Activated effector memory CD4-positive, alpha-beta T cell treated with Interleukin-2 at 50 U/mL for 16 hours (primary cell): ENCODE results near the gene PCDH7.

Source experiments
- DNase-seq: peaks from one replicate; pipeline ENCODE4 v3.0.0-alpha.2; 2020

PCDH7 gene

GRCh38 chr4:30726090-30726675 lies 6.0 kb downstream of the PCDH7 start:
- no peak for DNase-seq

- no peak for DNase-seq
These were observed 7.2 kb downstream of the PCDH7 start for GRCh38 chr4:30727409-30727808.

- DNase-seq: no peak
These were observed 8.1 kb downstream of the PCDH7 start for GRCh38 chr4:30728311-30728710.

GRCh38 chr4:30743897-30744296 lies 23.7 kb downstream of the PCDH7 start:
- no peak for DNase-seq

GRCh38 chr4:30744386-30744785 lies 24.2 kb downstream of the PCDH7 start:
- DNase-seq: no peak

GRCh38 chr4:30744957-30745640 lies 24.9 kb downstream of the PCDH7 start:
- DNase-seq: no peak

- no peak for DNase-seq
These were observed 26.6 kb downstream of the PCDH7 start for GRCh38 chr4:30746735-30747134.

- no peak for DNase-seq
These were observed 33.1 kb downstream of the PCDH7 start for GRCh38 chr4:30753316-30753715.

GRCh38 chr4:30754021-30754420 lies 33.9 kb downstream of the PCDH7 start:
- no peak for DNase-seq

- no peak for DNase-seq
These were observed 35.2 kb downstream of the PCDH7 start for GRCh38 chr4:30755346-30755745.

GRCh38 chr4:30756553-30756952 lies 36.4 kb downstream of the PCDH7 start:
- no peak for DNase-seq

GRCh38 chr4:30757357-30757756 lies 37.2 kb downstream of the PCDH7 start:
- DNase-seq: no peak

GRCh38 chr4:30760551-30760950 lies 40.4 kb downstream of the PCDH7 start:
- no peak for DNase-seq

GRCh38 chr4:30763321-30763727 lies 43.2 kb downstream of the PCDH7 start:
- no peak for DNase-seq

GRCh38 chr4:30765022-30765421 lies 44.9 kb downstream of the PCDH7 start:
- no peak for DNase-seq

GRCh38 chr4:30767147-30767845 lies 47.1 kb downstream of the PCDH7 start:
- no peak for DNase-seq

- DNase-seq: no peak
These were observed 48.1 kb downstream of the PCDH7 start for GRCh38 chr4:30768277-30768676.

- DNase-seq: no peak
These were observed 48.9 kb downstream of the PCDH7 start for GRCh38 chr4:30769093-30769492.

- no peak for DNase-seq
These were observed 49.9 kb downstream of the PCDH7 start for GRCh38 chr4:30770049-30770549.

GRCh38 chr4:30770812-30771211 lies 50.6 kb downstream of the PCDH7 start:
- no peak for DNase-seq

GRCh38 chr4:30776451-30776850 lies 56.3 kb downstream of the PCDH7 start:
- DNase-seq: no peak

GRCh38 chr4:30776921-30777415 lies 56.8 kb downstream of the PCDH7 start:
- no peak for DNase-seq
